H1 (cell line): ENCODE measurements around the gene SLC12A5.

Source experiments
- EZH2 ChIP-seq: fragments of 200-600 bp; sonication (generic); IDR thresholded peaks from 2 replicates; pipeline ENCODE4 v1.7.1; 2012; ENCODE audit warnings: low read depth, mild to moderate bottlenecking, moderate library complexity, low read length, inconsistent platforms; ENCODE audit not compliant: severe bottlenecking
- POLR2AphosphoS5 ChIP-seq: IDR thresholded peaks from 2 replicates; pipeline ENCODE4 v1.6.1; 2011; ENCODE audit warnings: low read depth, low read length
- RXRA ChIP-seq: IDR thresholded peaks from 2 replicates; pipeline ENCODE4 v1.6.1; 2011; ENCODE audit warnings: low read depth, mild to moderate bottlenecking, low read length, moderate library complexity; ENCODE audit not compliant: insufficient read depth
- SRF ChIP-seq: IDR thresholded peaks from 2 replicates; pipeline ENCODE4 v1.6.1; 2011; ENCODE audit warnings: mild to moderate bottlenecking, low read depth, low read length, moderate library complexity
- TAF1 ChIP-seq: IDR thresholded peaks from 2 replicates; pipeline ENCODE4 v1.6.1; 2011; ENCODE audit warnings: mild to moderate bottlenecking, low read depth, low read length
- TBP ChIP-seq: IDR thresholded peaks from 2 replicates; pipeline ENCODE4 v1.6.1; 2011; ENCODE audit warnings: low read depth, low read length, improper control_type of control experiment
- TF ChIP-seq, protein P1 (sequence below): IDR thresholded peaks from 2 replicates; pipeline ENCODE4 v1.6.1; 2012; ENCODE audit warnings: inconsistent platforms
- TF ChIP-seq, protein P2 (sequence below), 3 experiments: IDR thresholded peaks; 1 replicate in 2 of 3; 2 replicates in 1 of 3; pipeline versions ENCODE4 v1.5.1 to v1.6.1; 2011; ENCODE audit warnings: low read length in 3 of 3, mild to moderate bottlenecking in 3 of 3, inconsistent platforms in 2 of 3, low read depth in 1 of 3, moderate library complexity in 1 of 3; ENCODE audit not compliant: insufficient read depth in 1 of 3; ENCODE audit errors: control extremely low read depth in 1 of 3
- TF ChIP-seq, protein P3 (sequence below): IDR thresholded peaks from 2 replicates; pipeline ENCODE4 v1.6.1; 2012; ENCODE audit warnings: inconsistent platforms

DNA sequence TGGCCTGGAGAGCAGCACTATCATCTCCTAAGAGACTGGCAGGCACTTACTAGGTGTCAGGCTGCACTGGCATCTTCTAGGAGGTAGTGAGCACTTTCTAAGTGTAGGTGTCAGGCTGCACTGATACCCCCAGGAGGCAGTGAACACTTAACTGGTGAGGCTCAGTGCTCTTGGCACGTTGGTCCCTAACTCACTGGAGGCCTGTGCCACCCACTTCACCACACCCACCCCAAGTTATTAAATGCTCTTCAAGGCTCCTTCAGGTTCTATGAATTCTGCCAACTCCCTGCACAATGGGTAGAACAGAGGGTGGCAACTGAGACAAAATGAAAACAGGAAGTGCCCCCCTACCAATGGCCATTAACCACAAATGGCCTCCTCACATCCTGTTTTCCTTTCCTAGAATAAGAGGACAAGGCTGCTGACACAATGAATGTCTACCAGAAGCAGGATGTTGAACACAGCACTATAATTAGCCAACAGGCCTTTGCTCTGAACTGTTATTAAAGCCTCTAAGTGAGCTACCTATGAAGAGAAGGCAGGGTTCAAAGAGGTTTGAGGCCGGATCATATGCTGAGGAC lies 31.4 kb downstream of the SLC12A5 start:
- TF ChIP-seq EZH2 (no peak), TAF1 (no peak), RXRA (no peak), POLR2AphosphoS5 (no peak), SRF (no peak), TBP (no peak)
- TF ChIP-seq, protein P1, sequence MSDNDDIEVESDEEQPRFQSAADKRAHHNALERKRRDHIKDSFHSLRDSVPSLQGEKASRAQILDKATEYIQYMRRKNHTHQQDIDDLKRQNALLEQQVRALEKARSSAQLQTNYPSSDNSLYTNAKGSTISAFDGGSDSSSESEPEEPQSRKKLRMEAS, result no peak
- TF ChIP-seq, protein P2, sequence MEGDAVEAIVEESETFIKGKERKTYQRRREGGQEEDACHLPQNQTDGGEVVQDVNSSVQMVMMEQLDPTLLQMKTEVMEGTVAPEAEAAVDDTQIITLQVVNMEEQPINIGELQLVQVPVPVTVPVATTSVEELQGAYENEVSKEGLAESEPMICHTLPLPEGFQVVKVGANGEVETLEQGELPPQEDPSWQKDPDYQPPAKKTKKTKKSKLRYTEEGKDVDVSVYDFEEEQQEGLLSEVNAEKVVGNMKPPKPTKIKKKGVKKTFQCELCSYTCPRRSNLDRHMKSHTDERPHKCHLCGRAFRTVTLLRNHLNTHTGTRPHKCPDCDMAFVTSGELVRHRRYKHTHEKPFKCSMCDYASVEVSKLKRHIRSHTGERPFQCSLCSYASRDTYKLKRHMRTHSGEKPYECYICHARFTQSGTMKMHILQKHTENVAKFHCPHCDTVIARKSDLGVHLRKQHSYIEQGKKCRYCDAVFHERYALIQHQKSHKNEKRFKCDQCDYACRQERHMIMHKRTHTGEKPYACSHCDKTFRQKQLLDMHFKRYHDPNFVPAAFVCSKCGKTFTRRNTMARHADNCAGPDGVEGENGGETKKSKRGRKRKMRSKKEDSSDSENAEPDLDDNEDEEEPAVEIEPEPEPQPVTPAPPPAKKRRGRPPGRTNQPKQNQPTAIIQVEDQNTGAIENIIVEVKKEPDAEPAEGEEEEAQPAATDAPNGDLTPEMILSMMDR (IDR thresholded peaks at IDR 0.05; ENCODE audit: control extremely low read depth in 1 of 3, insufficient read depth in 1 of 3, low read depth in 1 of 3, low read length in 3 of 3), result no peak
- TF ChIP-seq, protein P3, sequence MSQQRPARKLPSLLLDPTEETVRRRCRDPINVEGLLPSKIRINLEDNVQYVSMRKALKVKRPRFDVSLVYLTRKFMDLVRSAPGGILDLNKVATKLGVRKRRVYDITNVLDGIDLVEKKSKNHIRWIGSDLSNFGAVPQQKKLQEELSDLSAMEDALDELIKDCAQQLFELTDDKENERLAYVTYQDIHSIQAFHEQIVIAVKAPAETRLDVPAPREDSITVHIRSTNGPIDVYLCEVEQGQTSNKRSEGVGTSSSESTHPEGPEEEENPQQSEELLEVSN, result no peak
